GM19468 (cell line): ENCODE results near the gene HIVEP1.
A peak's percentile ranks its signal among the peaks of the same experiment; 100 is the strongest.

Source experiments
- ATAC-seq: cut with Tn5 transposase; IDR thresholded peaks from one replicate; pipeline ENCODE4 v1.9.1; 2021; ENCODE audit warnings: mild to moderate bottlenecking, moderate library complexity, moderate number of reproducible peaks; ENCODE audit not compliant: unreplicated experiment; ENCODE audit errors: extremely low read depth

HIVEP1 gene

GRCh38 chr6:12012038-12012557 lies at the start of gene HIVEP1:
TSS of gene HIVEP1 (plus strand) at chr6:12012312. CDS start at chr6:12015629, 3,317 bp downstream.
- no peak for ATAC-seq

- ATAC-seq, result no peak
Observed at GRCh38 chr6:11963756-11964500, 48.2 kb upstream of the HIVEP1 start.

- no peak for ATAC-seq
Observed at GRCh38 chr6:11964729-11965335, 47.3 kb upstream of the HIVEP1 start.

- no peak for ATAC-seq
Observed at GRCh38 chr6:11965499-11965898, 46.6 kb upstream of the HIVEP1 start.

- ATAC-seq, result no peak
Observed at GRCh38 chr6:11968241-11968806, 43.8 kb upstream of the HIVEP1 start.

GRCh38 chr6:11969092-11969491 lies 43.0 kb upstream of the HIVEP1 start:
- ATAC-seq, result no peak

- no peak for ATAC-seq
Observed at GRCh38 chr6:11970114-11970513, 42.0 kb upstream of the HIVEP1 start.

- no peak for ATAC-seq
Observed at GRCh38 chr6:11971154-11971553, 41.0 kb upstream of the HIVEP1 start.

- ATAC-seq, result no peak
Observed at GRCh38 chr6:11972270-11972669, 39.8 kb upstream of the HIVEP1 start.

- ATAC-seq, result no peak
Observed at GRCh38 chr6:11972806-11973205, 39.3 kb upstream of the HIVEP1 start.

- ATAC-seq, result no peak
Observed at GRCh38 chr6:11973238-11973637, 38.9 kb upstream of the HIVEP1 start.

GRCh38 chr6:11974089-11974488 lies 38.0 kb upstream of the HIVEP1 start:
- ATAC-seq, result no peak

- peak; percentile 78 for ATAC-seq
Observed at GRCh38 chr6:11975353-11975977, 36.6 kb upstream of the HIVEP1 start.

- ATAC-seq, result no peak
Observed at GRCh38 chr6:11976489-11976888, 35.6 kb upstream of the HIVEP1 start.

- no peak for ATAC-seq
Observed at GRCh38 chr6:11977193-11977592, 34.9 kb upstream of the HIVEP1 start.

GRCh38 chr6:11977738-11978137 lies 34.4 kb upstream of the HIVEP1 start:
- no peak for ATAC-seq

GRCh38 chr6:11978169-11978987 lies 33.7 kb upstream of the HIVEP1 start:
- ATAC-seq, result no peak

GRCh38 chr6:11979866-11980265 lies 32.2 kb upstream of the HIVEP1 start:
- ATAC-seq, result no peak

- no peak for ATAC-seq
Observed at GRCh38 chr6:11983306-11983705, 28.8 kb upstream of the HIVEP1 start.

GRCh38 chr6:11987386-11987785 lies 24.7 kb upstream of the HIVEP1 start:
- ATAC-seq, result no peak
